Measurements from ENCODE around the gene RRAGD. TPM values are rescaled to one million over a fixed set of nuclear protein-coding genes. Genes with fewer than 3 reads are reported as not detected.

Gene RRAGD
- total and polyA plus RNA-seq, 2 of the 13 experiments (the other 11 are each of a cell fraction or from before 2014, with no cell fraction given): 0.35 to 0.53 TPM

DNA sequence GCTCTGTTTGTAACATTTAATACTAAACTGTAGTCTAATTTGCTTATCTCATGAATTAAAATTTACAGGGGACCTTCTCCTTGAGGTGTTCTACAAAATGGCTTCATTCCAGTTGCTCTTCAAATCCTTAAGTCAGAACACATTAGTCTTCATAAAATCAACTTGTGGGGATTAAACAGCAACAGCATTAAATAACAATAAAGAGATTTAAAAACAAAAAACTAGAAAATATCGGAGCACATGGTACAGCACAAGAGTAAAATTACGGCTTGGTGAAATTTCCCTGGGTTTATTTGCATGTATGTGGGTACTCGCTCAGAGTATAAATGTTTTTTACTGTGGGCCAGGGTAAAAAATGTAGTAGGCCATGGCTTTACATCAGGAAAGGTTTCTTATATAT, 12.0 kb downstream of the RRAGD start:
- in situ Hi-C loops (cut with HindIII; ENCODE audit: extremely low pct_ligation_motif_present, low pct_unique_long_range_greater_than_20kb): no loop called here
- no peaks in the 10 kb centered on the region for H4K20me1 ChIP-seq (ENCODE audit: insufficient read depth, low read length)
- no peaks in the 10 kb centered on the region for H3K79me2 ChIP-seq (ENCODE audit: insufficient read depth, low read length)
- no peaks in the 10 kb centered on the region for H3K9me3 ChIP-seq (ENCODE audit: low read length)
- no peak overlapping the region for H3K9ac ChIP-seq (ENCODE audit: insufficient read depth, low read depth, low read length)
- no peaks in the 10 kb centered on the region for H3K4me1 ChIP-seq (ENCODE audit: insufficient read depth, low read length)
- no peak overlapping the region for H3K27ac ChIP-seq (ENCODE audit: extremely low read length, insufficient read depth, low read length)
- no peak overlapping the region for H3K4me2 ChIP-seq (ENCODE audit: low read depth, low read length)
- BruUV-seq (replicated peaks): no TSS peak
- intact Hi-C loops (cut with micrococcal nuclease; ENCODE audit: unreplicated experiment): no loop called here
- no peak overlapping the region for H3K4me3 ChIP-seq (replicated peaks in 1 of 3; ENCODE audit: insufficient read depth in 1 of 3, low read depth in 2 of 3, low read length in 3 of 3)
- 82% methylated on average over 3 of the region's 3 CpGs for WGBS (ENCODE audit: low lambda C conversion rate)
- DNase-seq (ENCODE audit: low spot score) (no peak), ATAC-seq (no peak), FAIRE-seq (no peak)
- CTCF ChIA-PET (ENCODE audit: low intra/inter-chr PET ratio, low total read pairs): no interaction called here
- no peak for TF ChIP-seq SRSF1 (optimal IDR thresholded peaks at IDR 0.05; ENCODE audit: low read depth, low read length)
- TF ChIP-seq RFX1 (IDR thresholded peaks at IDR 0.05): no peak
- no peak for TF ChIP-seq GTF2F1 (IDR thresholded peaks at IDR 0.05; ENCODE audit: low read length)
- no peak for TF ChIP-seq PITX1 (CRISPR knock-in tag; IDR thresholded peaks at IDR 0.05)
- TF ChIP-seq ZNF614 (CRISPR knock-in tag; IDR thresholded peaks at IDR 0.05; ENCODE audit: borderline replicate concordance): no peak
- no peak for TF ChIP-seq NFE2L1 (CRISPR knock-in tag; IDR thresholded peaks at IDR 0.05; ENCODE audit: borderline replicate concordance)
- no peak for TF ChIP-seq EP300 (IDR thresholded peaks at IDR 0.05; ENCODE audit: low read depth in 2 of 2, low read length in 2 of 2)
- no peak for TF ChIP-seq EP300 (CRISPR knock-in tag; IDR thresholded peaks at IDR 0.05; ENCODE audit: borderline replicate concordance)
- no peak for TF ChIP-seq STAG1 (CRISPR knock-in tag; IDR thresholded peaks at IDR 0.05)
- TF ChIP-seq, protein P1, sequence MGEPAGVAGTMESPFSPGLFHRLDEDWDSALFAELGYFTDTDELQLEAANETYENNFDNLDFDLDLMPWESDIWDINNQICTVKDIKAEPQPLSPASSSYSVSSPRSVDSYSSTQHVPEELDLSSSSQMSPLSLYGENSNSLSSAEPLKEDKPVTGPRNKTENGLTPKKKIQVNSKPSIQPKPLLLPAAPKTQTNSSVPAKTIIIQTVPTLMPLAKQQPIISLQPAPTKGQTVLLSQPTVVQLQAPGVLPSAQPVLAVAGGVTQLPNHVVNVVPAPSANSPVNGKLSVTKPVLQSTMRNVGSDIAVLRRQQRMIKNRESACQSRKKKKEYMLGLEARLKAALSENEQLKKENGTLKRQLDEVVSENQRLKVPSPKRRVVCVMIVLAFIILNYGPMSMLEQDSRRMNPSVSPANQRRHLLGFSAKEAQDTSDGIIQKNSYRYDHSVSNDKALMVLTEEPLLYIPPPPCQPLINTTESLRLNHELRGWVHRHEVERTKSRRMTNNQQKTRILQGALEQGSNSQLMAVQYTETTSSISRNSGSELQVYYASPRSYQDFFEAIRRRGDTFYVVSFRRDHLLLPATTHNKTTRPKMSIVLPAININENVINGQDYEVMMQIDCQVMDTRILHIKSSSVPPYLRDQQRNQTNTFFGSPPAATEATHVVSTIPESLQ (CRISPR knock-in tag; conservative IDR thresholded peaks at IDR 0.05): no peak
- TF ChIP-seq ZNF503 (CRISPR knock-in tag; IDR thresholded peaks at IDR 0.05): no peak
- no peak for TF ChIP-seq CCAR2 (optimal IDR thresholded peaks at IDR 0.05; ENCODE audit: low read depth, low read length)
- TF ChIP-seq ZNF607 (CRISPR knock-in tag; IDR thresholded peaks at IDR 0.05; ENCODE audit: borderline replicate concordance): no peak
- TF ChIP-seq MBD4 (IDR thresholded peaks at IDR 0.05; ENCODE audit: borderline replicate concordance, low read length): no peak
- TF ChIP-seq POLR2G (IDR thresholded peaks at IDR 0.05; ENCODE audit: low read depth, low read length): no peak
- TF ChIP-seq KLF13 (CRISPR knock-in tag; IDR thresholded peaks at IDR 0.05): no peak
- TF ChIP-seq, protein P2, sequence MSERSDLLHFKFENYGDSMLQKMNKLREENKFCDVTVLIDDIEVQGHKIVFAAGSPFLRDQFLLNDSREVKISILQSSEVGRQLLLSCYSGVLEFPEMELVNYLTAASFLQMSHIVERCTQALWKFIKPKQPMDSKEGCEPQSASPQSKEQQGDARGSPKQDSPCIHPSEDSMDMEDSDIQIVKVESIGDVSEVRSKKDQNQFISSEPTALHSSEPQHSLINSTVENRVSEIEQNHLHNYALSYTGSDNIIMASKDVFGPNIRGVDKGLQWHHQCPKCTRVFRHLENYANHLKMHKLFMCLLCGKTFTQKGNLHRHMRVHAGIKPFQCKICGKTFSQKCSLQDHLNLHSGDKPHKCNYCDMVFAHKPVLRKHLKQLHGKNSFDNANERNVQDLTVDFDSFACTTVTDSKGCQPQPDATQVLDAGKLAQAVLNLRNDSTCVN (CRISPR knock-in tag; IDR thresholded peaks at IDR 0.05; ENCODE audit: borderline replicate concordance): no peak
- TF ChIP-seq RBAK (CRISPR knock-in tag; IDR thresholded peaks at IDR 0.05): no peak
- TF ChIP-seq NAIF1 (CRISPR knock-in tag; IDR thresholded peaks at IDR 0.05; ENCODE audit: borderline replicate concordance): no peak
- TF ChIP-seq ZNF225 (CRISPR knock-in tag; IDR thresholded peaks at IDR 0.05): no peak
- TF ChIP-seq, protein P3, sequence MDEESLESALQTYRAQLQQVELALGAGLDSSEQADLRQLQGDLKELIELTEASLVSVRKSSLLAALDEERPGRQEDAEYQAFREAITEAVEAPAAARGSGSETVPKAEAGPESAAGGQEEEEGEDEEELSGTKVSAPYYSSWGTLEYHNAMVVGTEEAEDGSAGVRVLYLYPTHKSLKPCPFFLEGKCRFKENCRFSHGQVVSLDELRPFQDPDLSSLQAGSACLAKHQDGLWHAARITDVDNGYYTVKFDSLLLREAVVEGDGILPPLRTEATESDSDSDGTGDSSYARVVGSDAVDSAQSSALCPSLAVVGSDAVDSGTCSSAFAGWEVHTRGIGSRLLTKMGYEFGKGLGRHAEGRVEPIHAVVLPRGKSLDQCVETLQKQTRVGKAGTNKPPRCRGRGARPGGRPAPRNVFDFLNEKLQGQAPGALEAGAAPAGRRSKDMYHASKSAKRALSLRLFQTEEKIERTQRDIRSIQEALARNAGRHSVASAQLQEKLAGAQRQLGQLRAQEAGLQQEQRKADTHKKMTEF (CRISPR knock-in tag; IDR thresholded peaks at IDR 0.05): no peak
- no peaks in the 10 kb centered on the region for H3K36me3 ChIP-seq (replicated peaks in 1 of 2; ENCODE audit: control insufficient read depth in 1 of 2, insufficient read depth in 2 of 2, low read length in 2 of 2)
- no peaks in the 10 kb centered on the region for H3K27me3 ChIP-seq (ENCODE audit: control insufficient read depth in 1 of 2, insufficient read depth in 2 of 2, low read length in 2 of 2)
- H2AFZ ChIP-seq (ENCODE audit: low read length): no peak overlapping the region
- POLR2A ChIA-PET: no interaction called here

All from HepG2 (cell line).